HepG2 (cell line): ENCODE measurements around the gene WNT4. TPM values are rescaled to one million over a fixed set of nuclear protein-coding genes. Genes with fewer than 3 reads are reported as not detected.

Source experiments
- ATAC-seq: fragments of 200-7000 bp; cut with Tn5 transposase; 3 replicates; pipeline ENCODE4 v1.9.1; 2020; ENCODE audit warnings: mild to moderate bottlenecking, moderate library complexity
- BruUV-seq: library from RNA; stranded (reverse); fragments of 400-500 nt; replicated peaks from 2 replicates; lab custom pipeline; 2021; lab: Mats Ljungman, UMichigan
- CTCF ChIA-PET: fragments of 300-600 bp; formaldehyde crosslinking; extraction: SDS; loops from one replicate; lab custom pipeline; 2021; ENCODE audit warnings: low total read pairs, inconsistent platforms, low intra/inter-chr PET ratio; lab: Yijun Ruan, JAX
- POLR2A ChIA-PET: fragments of 350-600 bp; sonication (Branson Sonifier 250); formaldehyde crosslinking; loops from one replicate; lab custom pipeline; 2020; ENCODE audit warnings: antibody characterized with exemption, inconsistent platforms; lab: Yijun Ruan, JAX
- DNase-seq: peaks from one replicate; pipeline ENCODE4 v3.0.0-alpha.2; 2015; ENCODE audit warnings: low spot score
- FAIRE-seq: peaks from 3 replicates; lab custom pipeline; 2011; peaks lifted over from hg19 to GRCh38; lab: Jason Lieb, UNC
- H2AFZ ChIP-seq: one replicate; pipeline ENCODE4 v1.6.1; 2011; ENCODE audit warnings: low read length, inconsistent platforms
- H3K27ac ChIP-seq: fragments of 300-600 bp; 3 replicates; pipeline ENCODE4 v1.8.0; 2011; ENCODE audit warnings: mixed run types, mild to moderate bottlenecking, mixed read lengths, low read length, inconsistent platforms; ENCODE audit not compliant: insufficient read depth; ENCODE audit errors: extremely low read length
- H3K27me3 ChIP-seq, 2 experiments: fragments of 200-600 bp in 1 of 2; 2 replicates in 1 of 2; 3 replicates in 1 of 2; pipeline versions ENCODE4 v1.6.0 to v1.8.0; 2011; ENCODE audit warnings: low read length in 2 of 2, mild to moderate bottlenecking in 2 of 2, moderate library complexity in 2 of 2, inconsistent platforms in 1 of 2; ENCODE audit not compliant: insufficient read depth in 2 of 2, control insufficient read depth in 1 of 2
- H3K36me3 ChIP-seq, 2 experiments: fragments of 200-600 bp in 1 of 2; replicated peaks in 1 of 2; 2 replicates in 1 of 2; 3 replicates in 1 of 2; pipeline versions ENCODE4 v1.5.1 to v1.8.0; 2011; ENCODE audit warnings: low read length in 2 of 2, inconsistent platforms in 1 of 2; ENCODE audit not compliant: insufficient read depth in 2 of 2, control insufficient read depth in 1 of 2
- H3K4me1 ChIP-seq: 2 replicates; pipeline ENCODE4 v1.5.1; 2012; ENCODE audit warnings: low read length, inconsistent platforms; ENCODE audit not compliant: insufficient read depth
- H3K4me2 ChIP-seq: 2 replicates; pipeline ENCODE4 v1.6.0; 2011; ENCODE audit warnings: low read depth, low read length, inconsistent platforms
- H3K4me3 ChIP-seq, 3 experiments: fragments of 200-600 bp in 1 of 3; sonication (generic), shearing (Covaris generic) in 1 of 3; replicated peaks in 1 of 3; 2 replicates each; pipeline ENCODE4 v1.5.1; 2011 to 2016; ENCODE audit warnings: low read length in 3 of 3, inconsistent platforms in 2 of 3, low read depth in 2 of 3, mild to moderate bottlenecking in 2 of 3, control low read depth in 1 of 3, mixed read lengths in 1 of 3; ENCODE audit not compliant: insufficient read depth in 1 of 3
- H3K79me2 ChIP-seq: one replicate; pipeline ENCODE4 v1.6.1; 2011; ENCODE audit warnings: low read length, inconsistent platforms; ENCODE audit not compliant: insufficient read depth
- H3K9ac ChIP-seq: 2 replicates; pipeline ENCODE4 v1.6.0; 2011; ENCODE audit warnings: mild to moderate bottlenecking, low read depth, low read length, inconsistent platforms; ENCODE audit not compliant: insufficient read depth
- H3K9me3 ChIP-seq: 2 replicates; pipeline ENCODE4 v1.5.1; 2012; ENCODE audit warnings: mild to moderate bottlenecking, low read length
- H4K20me1 ChIP-seq: 2 replicates; pipeline ENCODE4 v1.6.0; 2011; ENCODE audit warnings: inconsistent platforms, mild to moderate bottlenecking, low read length, moderate library complexity; ENCODE audit not compliant: insufficient read depth
- ARID4A ChIP-seq: sonication (generic); formaldehyde crosslinking; IDR thresholded peaks from 2 replicates; pipeline ENCODE4 v1.5.0; 2020; ENCODE audit warnings: mild to moderate bottlenecking, missing genetic modification reagents, borderline replicate concordance
- HDAC1 ChIP-seq: sonication (generic); formaldehyde crosslinking; IDR thresholded peaks from 2 replicates; pipeline ENCODE4 v1.5.1; 2020; ENCODE audit warnings: mild to moderate bottlenecking, missing genetic modification reagents
- IRX3 ChIP-seq: sonication (generic); formaldehyde crosslinking; IDR thresholded peaks from 2 replicates; pipeline ENCODE4 v1.8.1; 2023; ENCODE audit warnings: mild to moderate bottlenecking, low read depth, missing genetic modification reagents, borderline replicate concordance
- KAT2B ChIP-seq: fragments of 150-350 bp; IDR thresholded peaks from 2 replicates; pipeline ENCODE4 v1.6.1; 2014; ENCODE audit warnings: low read depth, low read length, borderline replicate concordance
- NCOA5 ChIP-seq: sonication (generic); formaldehyde crosslinking; IDR thresholded peaks from 2 replicates; pipeline ENCODE4 v1.4.0; 2020; ENCODE audit warnings: missing genetic modification reagents
- RBM22 ChIP-seq: fragments of 200-400 bp; formaldehyde crosslinking; optimal IDR thresholded peaks from 2 replicates; pipeline ENCODE3; 2017; ENCODE audit warnings: mild to moderate bottlenecking, low read length, moderate library complexity
- SIX4 ChIP-seq: sonication (generic); formaldehyde crosslinking; IDR thresholded peaks from 2 replicates; pipeline ENCODE4 v1.4.0; 2020; ENCODE audit warnings: missing genetic modification reagents
- SMC3 ChIP-seq: IDR thresholded peaks from 2 replicates; pipeline ENCODE4 v1.6.1; 2011; ENCODE audit warnings: low read length, improper control_type of control experiment
- ZNF562 ChIP-seq: sonication (generic); formaldehyde crosslinking; IDR thresholded peaks from 2 replicates; pipeline ENCODE4 v1.8.0; 2022; ENCODE audit warnings: missing genetic modification reagents, borderline replicate concordance
- WGBS: methylation state at CpG from one replicate; pipeline ENCODE4 v1.1.6; 2017; ENCODE audit warnings: low lambda C conversion rate; 5-methylcytosine and 5-hydroxymethylcytosine counted together
- in situ Hi-C: cut with HindIII; loops from 2 replicates; pipeline ENCODE4 v1.10.0; 2017; ENCODE audit warnings: low pct_unique_long_range_greater_than_20kb; ENCODE audit not compliant: extremely low pct_ligation_motif_present
- intact Hi-C: fragments of 100-400 bp; cut with micrococcal nuclease; formaldehyde crosslinking; loops from one replicate; pipeline ENCODE4 v1.10.0; 2022; ENCODE audit not compliant: unreplicated experiment
- polyA plus RNA-seq, 8 experiments: library from polyadenylated mRNA; depleted of rRNA in 3 of 8; stranded (reverse) in 7 of 8; unstranded in 1 of 8; fragments of >200 nt; fragmentation: Illumina TruSeq in 4 of 8; extraction: Trizol in 4 of 8; gene quantifications; 2 replicates each; pipeline versions ENCODE4 v1.2.1 to v1.2.3, GENCODE V29; 2011 to 2016; ENCODE audit warnings: low read depth in 4 of 8, missing spikeins in 1 of 8, mixed read lengths in 1 of 8; ENCODE audit not compliant: insufficient read depth in 1 of 8
- total RNA-seq, 5 experiments: library from RNA; depleted of rRNA; stranded (reverse); fragments of >200 nt; fragmentation: Illumina TruSeq; extraction: Trizol; gene quantifications; 2 replicates each; pipeline ENCODE4 v1.2.3, GENCODE V29; 2016; ENCODE audit warnings: low read depth in 1 of 5

Gene WNT4
- total and polyA plus RNA-seq, 2 of the 13 experiments (the other 11 are each of a cell fraction or from before 2014, with no cell fraction given) = not detected

- H3K79me2 ChIP-seq = no peaks in the 10 kb centered on the region
- no peak for TF ChIP-seq NCOA5 (CRISPR knock-in tag)
- no peak for TF ChIP-seq SIX4
- no peak for TF ChIP-seq ZNF562
- TF ChIP-seq RBM22 = peak; percentile 8
- H3K27me3 ChIP-seq = no peaks in the 10 kb centered on the region
- no peaks in the 10 kb centered on the region for H3K9me3 ChIP-seq
- ChIA-PET POLR2A (no interaction called here), CTCF (no interaction called here)
- intact Hi-C loops = no loop called here
- in situ Hi-C loops = no loop called here
- ATAC-seq (no peak), FAIRE-seq (no peak), DNase-seq (no peak)
- no peak overlapping the region for H3K27ac ChIP-seq
- no TSS peak for BruUV-seq
- no peak overlapping the region for H2AFZ ChIP-seq
- peaks cover 1 to 11% of the 10 kb centered on the region in 2 experiments; a peak in 3 of 5 replicates for H3K36me3 ChIP-seq
- peaks cover 10% of the 10 kb centered on the region; the same call in 1 of the 2 replicates for H4K20me1 ChIP-seq
- no peak overlapping the region for H3K4me3 ChIP-seq
- no peaks in the 10 kb centered on the region for H3K4me1 ChIP-seq
- WGBS = 94% methylated on average over 3 of the region's 4 CpGs
- H3K9ac ChIP-seq = no peak overlapping the region
- no peak overlapping the region for H3K4me2 ChIP-seq
Observed at GRCh38 chr1:22117238-22117637, 25.7 kb downstream of the WNT4 start.

GRCh38 chr1:22115286-22115685 is 27.6 kb downstream of the WNT4 start:
- H3K27ac ChIP-seq = no peak overlapping the region
- H3K4me3 ChIP-seq = no peak overlapping the region
- intact Hi-C loops (no loop called here), in situ Hi-C loops (no loop called here)
- no peaks in the 10 kb centered on the region for H3K27me3 ChIP-seq
- H4K20me1 ChIP-seq = peaks cover 14% of the 10 kb centered on the region; the same call in 1 of the 2 replicates
- no peak for FAIRE-seq
- 84% methylated on average over 6 of the region's 6 CpGs for WGBS
- TF ChIP-seq ARID4A (no peak), SMC3 (no peak), HDAC1 (no peak), IRX3 (no peak), KAT2B (no peak)
- no peak overlapping the region for H2AFZ ChIP-seq
- ATAC-seq = no peak
- H3K36me3 ChIP-seq = peaks cover 1 to 19% of the 10 kb centered on the region in 2 experiments; a peak in 3 of 5 replicates
- CTCF ChIA-PET = no interaction called here
- no peak overlapping the region for H3K9ac ChIP-seq
- no peak for DNase-seq
- POLR2A ChIA-PET = no interaction called here
- no TSS peak for BruUV-seq
- H3K4me2 ChIP-seq = no peak overlapping the region
- H3K9me3 ChIP-seq = no peaks in the 10 kb centered on the region
- H3K79me2 ChIP-seq = no peaks in the 10 kb centered on the region
- no peaks in the 10 kb centered on the region for H3K4me1 ChIP-seq
